KG1 (cell line): ENCODE data around the gene DDX23.
"Not testable (repeated sequence)": the region's sequence is repeated elsewhere in the genome, so short reads cannot be mapped to it uniquely, and the experiment has no call there.

Experiments used
- DNase-seq: peaks from one replicate; lab custom pipeline; 2025; lab: John Stamatoyannopoulos, UW

DDX23 gene

GRCh38 chr12:48862760-48863159, 10.8 kb upstream of the DDX23 start:
- DNase-seq, result no peak

- no peak for DNase-seq
Observed at GRCh38 chr12:48861111-48861510, 9.1 kb upstream of the DDX23 start.

- not testable (repeated sequence) for DNase-seq
Observed at GRCh38 chr12:48860236-48860635, 8.3 kb upstream of the DDX23 start.

GRCh38 chr12:48859607-48860006, 7.6 kb upstream of the DDX23 start:
- DNase-seq, result no peak

GRCh38 chr12:48858043-48858442, 6.1 kb upstream of the DDX23 start:
- DNase-seq, result no peak

GRCh38 chr12:48857278-48857994, 5.5 kb upstream of the DDX23 start:
- DNase-seq, result no peak

- no peak for DNase-seq
Observed at GRCh38 chr12:48856379-48856778, 4.4 kb upstream of the DDX23 start.

- not testable (repeated sequence) for DNase-seq
Observed at GRCh38 chr12:48854932-48855331, 3.0 kb upstream of the DDX23 start.

GRCh38 chr12:48854488-48854887, 2.5 kb upstream of the DDX23 start:
- no peak for DNase-seq

- peak; percentile 93 for DNase-seq
Observed at GRCh38 chr12:48852734-48853688, 1.0 kb upstream of the DDX23 start.

- DNase-seq, result not testable (repeated sequence)
Observed at GRCh38 chr12:48842021-48842420, 9.9 kb downstream of the DDX23 start.

GRCh38 chr12:48838048-48838447, 13.9 kb downstream of the DDX23 start:
- DNase-seq, result no peak

- no peak for DNase-seq
Observed at GRCh38 chr12:48832321-48833060, 19.5 kb downstream of the DDX23 start.

- no peak for DNase-seq
Observed at GRCh38 chr12:48831257-48831656, 20.7 kb downstream of the DDX23 start.

- no peak for DNase-seq
Observed at GRCh38 chr12:48828841-48829575, 23.0 kb downstream of the DDX23 start.

- no peak for DNase-seq
Observed at GRCh38 chr12:48828293-48828692, 23.7 kb downstream of the DDX23 start.

GRCh38 chr12:48827513-48828096, 24.4 kb downstream of the DDX23 start:
- DNase-seq, result no peak

GRCh38 chr12:48827026-48827425, 24.9 kb downstream of the DDX23 start:
- no peak for DNase-seq

- no peak for DNase-seq
Observed at GRCh38 chr12:48826209-48826855, 25.6 kb downstream of the DDX23 start.

- no peak for DNase-seq
Observed at GRCh38 chr12:48824905-48825304, 27.1 kb downstream of the DDX23 start.

- DNase-seq, result no peak
Observed at GRCh38 chr12:48824112-48824511, 27.9 kb downstream of the DDX23 start.
